ENCODE measurements around the gene DUOXA1. TPM values are rescaled to one million over a fixed set of nuclear protein-coding genes. Genes with fewer than 3 reads are reported as not detected.

The DUOXA1 gene
- total RNA-seq, 2 donors from 2014 or later = not detected

DNA sequence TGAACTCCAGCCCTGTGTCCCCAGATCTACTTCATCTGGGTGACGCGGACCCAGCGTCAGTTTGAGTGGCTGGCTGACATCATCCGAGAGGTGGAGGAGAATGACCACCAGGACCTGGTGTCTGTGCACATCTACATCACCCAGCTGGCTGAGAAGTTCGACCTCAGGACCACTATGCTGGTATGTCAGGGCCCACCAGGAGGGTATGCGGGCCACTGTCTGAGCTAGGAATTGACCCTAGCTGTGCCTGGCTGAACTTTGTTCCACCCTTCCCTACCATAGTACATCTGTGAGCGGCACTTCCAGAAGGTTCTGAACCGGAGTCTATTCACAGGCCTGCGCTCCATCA is 33.8 kb upstream of the DUOXA1 start:
- no peak for DNase-seq (ENCODE audit: low spot score)
- H3K27me3 Mint-ChIP-seq = no peaks in the 10 kb centered on the region
- H3K4me3 Mint-ChIP-seq = no peak overlapping the region
- no peaks in the 10 kb centered on the region for H3K36me3 Mint-ChIP-seq
- H3K27ac Mint-ChIP-seq = peak overlapping the region in 1 of 2 donors; percentile 75
- H3K9me3 Mint-ChIP-seq = no peaks in the 10 kb centered on the region
- H3K4me1 Mint-ChIP-seq (ENCODE audit: low read depth in 2 of 2) = peaks cover 19 to 36% of the 10 kb centered on the region in 2 donors
- no peak for ATAC-seq

DNA sequence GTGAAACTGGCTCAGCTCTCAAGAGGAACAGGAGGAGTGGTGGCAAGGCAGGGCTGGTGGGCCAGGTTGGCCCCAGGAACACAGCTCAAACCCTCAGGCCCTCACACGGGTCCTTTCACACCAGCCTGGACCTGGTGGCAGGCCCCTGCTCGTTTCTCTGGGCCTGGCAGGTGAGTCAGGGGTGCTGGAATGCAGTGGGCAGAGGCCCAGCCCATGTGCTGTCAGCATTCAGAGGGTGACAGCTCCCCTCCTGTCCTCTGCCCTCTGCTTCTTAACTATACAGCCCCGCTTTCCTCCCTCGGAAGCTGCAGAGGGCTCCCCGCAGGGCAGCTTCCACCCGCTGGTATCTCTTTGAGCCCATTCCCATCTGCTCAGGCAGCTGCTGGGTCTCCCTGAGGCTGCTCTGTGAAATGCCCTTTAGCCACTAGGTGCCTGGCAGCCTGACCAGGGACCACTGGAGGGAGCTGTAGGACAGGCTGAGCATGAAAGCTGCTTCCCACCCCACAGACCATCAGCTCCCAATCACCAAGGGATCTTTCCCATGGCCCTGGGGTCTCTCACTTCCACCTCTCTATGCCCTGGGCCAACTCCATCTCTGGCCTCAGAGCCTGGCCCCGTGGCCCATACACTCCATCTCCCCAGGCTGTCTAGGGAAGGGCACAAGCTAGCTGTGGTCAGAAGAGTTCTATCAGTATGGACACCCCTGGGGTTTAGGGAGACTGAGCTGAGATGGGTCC is 33.3 kb upstream of the DUOXA1 start:
- no peaks in the 10 kb centered on the region for H3K9me3 Mint-ChIP-seq
- peaks cover 19 to 39% of the 10 kb centered on the region in 2 donors for H3K4me1 Mint-ChIP-seq (ENCODE audit: low read depth in 2 of 2)
- H3K4me3 Mint-ChIP-seq = no peak overlapping the region
- H3K36me3 Mint-ChIP-seq = no peaks in the 10 kb centered on the region
- no peaks in the 10 kb centered on the region for H3K27me3 Mint-ChIP-seq
- H3K27ac Mint-ChIP-seq = peak overlapping the region in 1 of 2 donors; percentile 56
- ATAC-seq (peak; percentile 25 to 56), DNase-seq (ENCODE audit: low spot score) (peak; percentile 81)

DNA sequence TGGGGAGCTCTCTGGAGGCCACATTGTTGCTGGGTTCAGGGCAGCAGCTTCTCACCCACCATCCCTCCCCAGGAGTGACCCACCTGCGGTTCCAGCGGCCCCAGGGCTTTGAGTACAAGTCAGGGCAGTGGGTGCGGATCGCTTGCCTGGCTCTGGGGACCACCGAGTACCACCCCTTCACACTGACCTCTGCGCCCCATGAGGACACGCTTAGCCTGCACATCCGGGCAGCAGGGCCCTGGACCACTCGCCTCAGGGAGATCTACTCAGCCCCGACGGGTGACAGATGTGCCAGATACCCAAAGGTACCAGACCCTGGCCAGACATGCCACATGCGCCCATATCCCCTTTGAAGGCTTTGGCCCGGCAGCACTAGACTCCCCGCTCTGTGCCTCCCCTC is 32.0 kb upstream of the DUOXA1 start:
- H3K4me1 Mint-ChIP-seq (ENCODE audit: low read depth in 2 of 2) = peaks cover 24 to 38% of the 10 kb centered on the region in 2 donors
- no peaks in the 10 kb centered on the region for H3K27me3 Mint-ChIP-seq
- no peaks in the 10 kb centered on the region for H3K36me3 Mint-ChIP-seq
- H3K4me3 Mint-ChIP-seq = no peak overlapping the region
- DNase-seq (ENCODE audit: low spot score) (no peak), ATAC-seq (no peak)
- H3K9me3 Mint-ChIP-seq = no peaks in the 10 kb centered on the region
- H3K27ac Mint-ChIP-seq = no peak overlapping the region

DNA sequence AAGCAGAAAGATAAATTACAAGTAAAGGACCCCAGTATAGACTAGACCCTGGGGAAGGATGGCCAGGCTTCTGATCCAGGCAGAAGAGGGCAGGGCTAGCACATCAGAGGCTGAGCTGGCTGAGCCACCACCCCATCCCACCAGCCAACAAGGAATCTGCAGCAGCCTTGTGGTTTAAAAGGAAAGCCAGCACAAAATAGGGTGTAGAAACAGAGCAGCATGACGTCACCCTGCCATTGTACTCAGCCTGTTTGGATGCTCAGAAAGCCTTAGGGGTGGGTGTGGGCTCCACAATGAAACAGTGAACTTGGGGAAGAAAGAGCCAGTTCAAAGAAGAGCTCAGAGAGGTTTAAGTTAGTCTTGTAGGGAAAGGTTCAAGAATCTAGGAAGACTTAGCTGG is 28.3 kb upstream of the DUOXA1 start:
- no peak overlapping the region for H3K27ac Mint-ChIP-seq
- no peak for ATAC-seq
- DNase-seq (ENCODE audit: low spot score) = no peak
- H3K9me3 Mint-ChIP-seq = no peaks in the 10 kb centered on the region
- H3K27me3 Mint-ChIP-seq = no peaks in the 10 kb centered on the region
- H3K36me3 Mint-ChIP-seq = no peaks in the 10 kb centered on the region
- peaks cover 19 to 24% of the 10 kb centered on the region in 2 donors for H3K4me1 Mint-ChIP-seq (ENCODE audit: low read depth in 2 of 2)
- no peak overlapping the region for H3K4me3 Mint-ChIP-seq

DNA sequence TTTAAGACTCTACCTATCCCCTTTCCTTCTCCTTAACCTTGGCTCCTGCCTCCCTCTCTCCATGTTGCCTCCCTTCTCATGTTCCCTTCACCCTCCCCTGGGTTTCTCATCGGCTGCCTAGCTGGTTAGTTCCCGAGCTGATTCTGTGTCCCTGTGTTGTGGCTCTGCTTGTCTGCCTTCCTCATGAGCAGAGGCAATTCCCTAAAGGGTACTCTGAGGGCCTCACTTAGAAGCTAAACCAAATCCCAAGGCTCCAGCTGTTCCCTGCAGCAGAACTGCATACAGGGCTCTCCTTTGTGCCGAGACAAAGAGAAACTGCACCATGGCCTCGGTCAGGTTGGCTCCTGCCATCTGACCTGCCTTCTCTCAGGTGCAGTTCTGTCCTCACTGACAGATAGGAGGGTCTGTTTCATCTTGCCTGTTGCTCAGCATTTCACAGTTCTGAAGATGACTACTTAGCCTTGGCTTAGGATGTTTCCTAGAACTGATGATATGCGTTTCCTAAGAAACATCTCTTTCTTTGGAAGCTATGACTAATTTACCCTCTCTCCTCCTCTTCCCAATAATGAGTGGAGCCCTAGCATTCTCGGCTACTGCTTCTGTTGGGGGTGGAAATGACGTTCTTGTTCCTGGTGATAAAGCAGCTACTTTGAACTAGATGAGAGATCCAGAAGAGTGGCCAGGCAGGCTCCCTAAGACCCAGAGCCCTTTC is 27.2 kb upstream of the DUOXA1 start:
- H3K27ac Mint-ChIP-seq = no peak overlapping the region
- no peaks in the 10 kb centered on the region for H3K27me3 Mint-ChIP-seq
- no peaks in the 10 kb centered on the region for H3K36me3 Mint-ChIP-seq
- peaks cover 19% of the 10 kb centered on the region in 2 donors for H3K4me1 Mint-ChIP-seq (ENCODE audit: low read depth in 2 of 2)
- DNase-seq (ENCODE audit: low spot score) = no peak
- no peak overlapping the region for H3K4me3 Mint-ChIP-seq
- no peak for ATAC-seq
- H3K9me3 Mint-ChIP-seq = no peaks in the 10 kb centered on the region

DNA sequence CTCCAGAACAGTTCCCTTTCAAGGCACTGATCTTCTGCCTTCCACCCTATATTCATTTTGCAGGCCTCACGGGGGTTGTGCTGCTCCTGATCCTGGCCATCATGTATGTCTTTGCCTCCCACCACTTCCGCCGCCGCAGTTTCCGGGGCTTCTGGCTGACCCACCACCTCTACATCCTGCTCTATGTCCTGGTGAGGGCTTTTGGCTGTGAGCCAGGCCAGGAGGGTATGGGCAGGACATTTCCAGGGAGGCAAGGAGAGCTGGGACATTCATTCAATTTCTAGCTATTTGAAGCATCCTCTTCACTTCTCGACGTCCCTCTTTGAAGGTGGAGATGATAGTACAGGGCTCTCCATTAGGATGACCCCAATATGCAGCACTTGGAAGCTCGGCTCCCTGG is 26.1 kb upstream of the DUOXA1 start:
- Mint-ChIP-seq H3K36me3 (no peaks in the 10 kb centered on the region), H3K27me3 (no peaks in the 10 kb centered on the region), H3K9me3 (no peaks in the 10 kb centered on the region), H3K27ac (no peak overlapping the region), H3K4me1 (ENCODE audit: low read depth in 2 of 2) (peaks cover 18 to 19% of the 10 kb centered on the region in 2 donors), H3K4me3 (no peak overlapping the region)
- DNase-seq (ENCODE audit: low spot score) (no peak), ATAC-seq (no peak)

DNA sequence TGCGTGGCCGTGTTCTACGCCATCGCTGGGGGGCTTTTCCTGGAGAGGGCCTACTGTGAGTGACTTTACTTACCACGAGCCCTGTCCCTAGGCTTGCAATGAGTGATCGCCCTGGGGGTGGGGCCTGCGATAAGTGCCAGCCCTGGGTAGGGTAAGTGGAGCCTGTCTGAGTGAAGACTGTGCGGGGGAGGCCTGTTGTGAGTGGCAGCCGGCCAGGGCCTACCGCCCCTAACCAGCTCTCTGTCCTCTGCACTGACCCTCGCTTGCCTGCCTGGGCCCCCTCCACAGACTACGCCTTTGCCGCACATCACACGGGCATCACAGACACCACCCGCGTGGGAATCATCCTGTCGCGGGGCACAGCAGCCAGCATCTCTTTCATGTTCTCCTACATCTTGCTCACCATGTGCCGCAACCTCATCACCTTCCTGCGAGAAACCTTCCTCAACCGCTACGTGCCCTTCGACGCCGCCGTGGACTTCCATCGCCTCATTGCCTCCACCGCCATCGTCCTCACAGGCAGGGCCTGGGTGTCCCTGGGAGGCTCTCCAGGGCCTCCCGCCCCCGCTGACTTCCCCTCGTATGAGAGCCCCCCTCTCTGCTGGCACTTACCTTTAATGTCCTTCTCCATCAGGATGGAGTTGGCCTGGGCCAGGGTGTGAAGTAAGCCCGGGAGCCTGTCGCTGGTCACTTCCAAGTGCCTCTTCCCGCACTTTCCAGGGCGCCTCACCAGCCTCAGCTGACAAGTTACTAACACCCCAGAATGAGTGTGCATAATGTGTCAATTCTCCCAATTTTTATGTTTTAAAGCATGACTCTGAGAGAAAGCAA is 22.5 kb upstream of the DUOXA1 start:
- ATAC-seq (no peak), DNase-seq (ENCODE audit: low spot score) (no peak)
- Mint-ChIP-seq H3K36me3 (no peaks in the 10 kb centered on the region), H3K27me3 (no peaks in the 10 kb centered on the region), H3K27ac (no peak overlapping the region), H3K9me3 (no peaks in the 10 kb centered on the region), H3K4me3 (no peak overlapping the region), H3K4me1 (ENCODE audit: low read depth in 2 of 2) (peaks cover 0 to 6% of the 10 kb centered on the region in 2 donors)

DNA sequence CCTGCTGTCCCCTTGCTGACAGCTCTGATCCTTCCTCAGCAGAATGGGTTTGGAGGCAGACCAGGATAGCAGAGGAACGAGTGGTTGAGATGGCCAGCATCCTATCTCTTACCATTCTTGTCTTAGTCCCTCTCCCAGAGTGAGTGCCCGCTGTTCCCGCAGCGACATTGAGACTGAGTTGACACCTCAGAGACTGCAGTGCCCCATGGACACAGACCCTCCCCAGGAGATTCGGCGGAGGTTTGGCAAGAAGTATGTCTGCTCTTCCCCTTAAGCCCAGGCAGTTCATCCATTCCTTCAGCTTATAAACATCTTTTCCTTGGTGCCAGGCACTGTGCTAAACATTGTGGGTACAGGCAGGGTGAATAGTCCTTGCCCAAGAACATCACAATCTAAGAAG is 21.3 kb upstream of the DUOXA1 start:
- Mint-ChIP-seq H3K36me3 (no peaks in the 10 kb centered on the region), H3K27me3 (no peaks in the 10 kb centered on the region), H3K9me3 (no peaks in the 10 kb centered on the region), H3K4me1 (ENCODE audit: low read depth in 2 of 2) (no peaks in the 10 kb centered on the region), H3K4me3 (no peak overlapping the region), H3K27ac (no peak overlapping the region)
- DNase-seq (ENCODE audit: low spot score) (no peak), ATAC-seq (no peak)

DNA sequence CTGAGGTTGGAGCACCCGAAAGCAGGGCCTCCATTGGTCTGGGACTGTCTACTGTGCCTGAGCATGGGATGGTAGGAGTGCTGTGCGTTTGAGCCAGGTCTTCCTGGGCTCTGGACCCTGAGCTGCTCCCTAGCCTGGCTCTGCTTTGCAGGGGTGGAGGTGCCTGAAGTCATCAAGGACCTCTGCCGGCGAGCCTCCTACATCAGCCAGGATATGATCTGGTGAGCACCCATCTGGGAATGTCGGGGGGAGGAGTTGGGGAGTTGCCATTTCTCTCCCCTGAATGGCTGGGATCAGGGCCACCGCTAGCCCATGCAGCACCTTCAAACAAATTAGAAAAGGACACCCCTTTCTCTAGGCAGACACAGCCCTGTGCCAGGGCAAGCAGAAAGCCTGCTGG is 20.8 kb upstream of the DUOXA1 start:
- Mint-ChIP-seq H3K36me3 (no peaks in the 10 kb centered on the region), H3K4me3 (no peak overlapping the region), H3K9me3 (no peaks in the 10 kb centered on the region), H3K27ac (no peak overlapping the region), H3K27me3 (no peaks in the 10 kb centered on the region), H3K4me1 (ENCODE audit: low read depth in 2 of 2) (no peaks in the 10 kb centered on the region)
- DNase-seq (ENCODE audit: low spot score) (no peak), ATAC-seq (no peak)

DNA sequence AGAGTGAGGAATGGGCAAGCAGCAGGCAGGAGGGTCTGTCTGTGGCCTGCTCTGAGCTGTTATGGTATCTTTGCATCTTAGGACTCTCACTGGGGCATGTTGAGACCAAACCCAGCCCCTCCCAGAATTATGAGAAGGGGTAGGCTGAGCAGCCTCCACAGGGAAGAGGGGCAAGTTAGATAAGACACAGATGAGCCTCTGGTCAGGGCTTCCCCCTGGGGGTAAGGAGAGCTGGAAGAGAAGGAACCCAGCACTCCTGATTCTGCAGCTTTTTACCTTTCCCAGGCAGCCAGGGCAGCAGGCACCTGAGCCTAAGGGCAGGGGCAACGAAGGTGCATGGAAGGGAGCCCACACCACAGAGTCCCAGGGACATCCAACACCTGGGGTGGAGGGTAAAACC is 19.4 kb upstream of the DUOXA1 start:
- DNase-seq (ENCODE audit: low spot score) = no peak
- Mint-ChIP-seq H3K4me3 (no peak overlapping the region), H3K9me3 (no peaks in the 10 kb centered on the region), H3K27ac (no peak overlapping the region), H3K36me3 (no peaks in the 10 kb centered on the region), H3K4me1 (ENCODE audit: low read depth in 2 of 2) (peaks cover 0 to 2% of the 10 kb centered on the region in 2 donors), H3K27me3 (no peaks in the 10 kb centered on the region)
- ATAC-seq = no peak

DNA sequence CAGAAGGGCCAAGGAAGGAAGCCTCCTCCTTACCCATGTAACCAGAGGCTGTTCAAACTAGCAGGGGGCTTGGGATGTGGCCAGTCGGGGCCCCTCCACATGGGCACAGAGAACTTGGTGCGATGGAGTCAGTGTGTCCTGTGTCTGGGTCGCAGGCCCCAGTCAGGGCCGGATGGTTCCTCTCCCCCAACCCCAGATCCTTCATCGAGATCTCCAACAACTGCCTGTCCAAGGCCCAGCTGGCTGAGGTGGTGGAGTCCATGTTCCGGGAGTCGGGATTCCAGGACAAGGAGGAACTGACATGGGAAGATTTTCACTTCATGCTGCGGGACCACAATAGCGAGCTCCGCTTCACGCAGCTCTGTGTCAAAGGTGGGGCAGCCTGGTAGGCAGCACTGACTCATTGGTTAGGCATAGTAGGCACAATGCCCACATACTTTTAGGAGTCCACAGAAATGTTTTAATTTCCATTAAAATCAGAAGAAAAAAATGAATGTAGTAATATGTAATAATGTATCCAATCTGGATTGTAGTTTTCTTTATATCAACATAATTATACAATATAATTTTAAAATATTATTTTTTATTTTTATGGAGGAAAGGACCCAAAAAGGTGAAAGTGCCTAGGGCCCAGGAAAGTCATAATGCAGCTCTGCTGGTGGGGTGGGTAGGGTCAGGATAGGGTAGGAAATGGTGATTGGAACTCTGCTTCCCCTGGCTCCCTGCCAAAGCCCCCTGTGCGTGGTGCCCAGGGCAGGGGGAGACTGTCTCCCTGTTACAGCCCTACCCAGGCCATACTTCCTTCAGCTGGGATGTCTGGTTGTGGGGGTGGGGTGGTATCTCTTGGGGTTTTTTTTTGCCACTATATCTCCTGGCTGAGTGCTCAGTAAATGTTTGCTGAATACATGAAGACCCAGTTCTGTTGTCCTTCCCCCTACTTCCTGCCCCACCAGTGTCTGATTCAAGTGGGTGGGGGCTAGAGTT is 18.7 kb upstream of the DUOXA1 start:
- ATAC-seq (no peak), DNase-seq (ENCODE audit: low spot score) (no peak)
- Mint-ChIP-seq H3K9me3 (no peaks in the 10 kb centered on the region), H3K27me3 (no peaks in the 10 kb centered on the region), H3K27ac (no peak overlapping the region), H3K4me3 (no peak overlapping the region), H3K4me1 (ENCODE audit: low read depth in 2 of 2) (peaks cover 0 to 2% of the 10 kb centered on the region in 2 donors), H3K36me3 (no peaks in the 10 kb centered on the region)

DNA sequence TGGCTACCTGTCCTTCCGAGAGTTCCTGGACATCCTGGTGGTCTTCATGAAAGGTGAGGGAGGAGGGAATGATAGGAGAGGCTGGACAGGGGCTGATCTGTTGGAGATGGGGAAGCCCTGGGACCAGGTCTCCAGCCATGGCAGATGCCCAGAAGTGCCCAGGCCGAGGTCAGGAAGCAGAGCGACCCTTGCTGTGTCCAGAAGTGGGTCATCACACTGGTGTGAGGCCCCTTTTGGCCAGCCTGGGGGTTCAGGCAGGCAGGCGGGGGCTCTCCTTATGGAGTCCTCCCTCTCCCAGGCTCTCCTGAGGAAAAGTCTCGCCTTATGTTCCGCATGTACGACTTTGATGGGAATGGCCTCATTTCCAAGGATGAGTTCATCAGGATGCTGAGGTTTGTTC is 17.9 kb upstream of the DUOXA1 start:
- H3K36me3 Mint-ChIP-seq = no peaks in the 10 kb centered on the region
- DNase-seq (ENCODE audit: low spot score) = no peak
- ATAC-seq = no peak
- H3K4me1 Mint-ChIP-seq (ENCODE audit: low read depth in 2 of 2) = peaks cover 0 to 2% of the 10 kb centered on the region in 2 donors
- H3K27ac Mint-ChIP-seq = no peak overlapping the region
- no peaks in the 10 kb centered on the region for H3K27me3 Mint-ChIP-seq
- H3K9me3 Mint-ChIP-seq = no peaks in the 10 kb centered on the region
- no peak overlapping the region for H3K4me3 Mint-ChIP-seq

DNA sequence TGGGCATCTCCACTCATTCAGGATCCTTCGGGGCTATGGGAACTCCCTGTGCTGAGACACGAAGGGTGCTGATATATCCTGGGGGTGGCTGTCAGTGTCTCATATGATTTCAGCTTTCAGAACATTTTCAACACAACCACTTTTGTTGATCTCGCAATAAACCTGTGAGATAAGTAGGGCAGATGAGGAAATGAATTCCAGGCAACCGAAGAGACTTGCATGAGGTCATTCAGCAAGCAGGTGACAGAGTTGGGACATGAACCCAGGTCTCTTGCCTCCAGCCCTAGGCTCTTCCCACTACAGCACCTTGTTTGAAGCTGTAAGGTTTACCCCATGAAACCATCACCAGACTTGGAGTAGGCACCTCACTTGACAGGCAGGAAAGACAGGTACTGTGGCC is 16.7 kb upstream of the DUOXA1 start:
- Mint-ChIP-seq H3K36me3 (no peaks in the 10 kb centered on the region), H3K9me3 (no peaks in the 10 kb centered on the region), H3K27me3 (no peaks in the 10 kb centered on the region), H3K27ac (no peak overlapping the region), H3K4me3 (no peak overlapping the region), H3K4me1 (ENCODE audit: low read depth in 2 of 2) (peaks cover 0 to 2% of the 10 kb centered on the region in 2 donors)
- ATAC-seq (no peak), DNase-seq (ENCODE audit: low spot score) (no peak)

Measured in natural killer cell treated with Interleukin-12 subunit alpha and Interleukin-12 subunit beta and Interleukin-15 and Interleukin-18, amount 100 ng/mL, for 72 hours (primary cell).